Measurements from ENCODE around the gene METTL16.

DNA sequence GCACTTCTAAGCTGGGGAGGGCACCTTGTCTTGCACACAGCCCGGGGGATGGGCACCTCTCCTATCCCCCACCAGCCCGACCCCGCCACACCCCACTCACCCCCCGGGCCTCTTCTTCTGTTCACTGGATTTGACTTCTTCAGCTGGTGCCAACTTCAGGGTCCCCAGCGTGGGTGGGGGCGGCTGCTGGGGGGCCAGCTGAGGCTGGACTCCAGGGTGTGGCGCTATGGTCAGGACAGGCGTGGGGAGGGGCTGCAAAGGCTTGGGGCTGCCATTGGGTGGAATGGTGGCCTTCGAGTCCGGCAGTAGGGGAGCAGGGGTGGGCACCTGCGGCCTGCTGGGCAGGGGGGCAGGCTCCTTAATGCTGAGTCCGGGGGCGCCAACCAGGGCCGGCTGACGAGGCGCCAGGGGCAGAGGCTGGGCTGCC is 116.9 kb downstream of the METTL16 start:
- TF ChIP-seq ZNF565 (CRISPR knock-in tag; conservative IDR thresholded peaks at IDR 0.05; ENCODE audit: low read depth): no peak
- TF ChIP-seq ZFP3 (CRISPR knock-in tag; IDR thresholded peaks at IDR 0.05): no peak
- no peak for TF ChIP-seq TCF4 (CRISPR knock-in tag; IDR thresholded peaks at IDR 0.05; ENCODE audit: borderline replicate concordance)
- TF ChIP-seq RARB (CRISPR knock-in tag; IDR thresholded peaks at IDR 0.05): no peak
- no peak for TF ChIP-seq PATZ1 (CRISPR knock-in tag; IDR thresholded peaks at IDR 0.05; ENCODE audit: borderline replicate concordance)
- no peak for TF ChIP-seq ZC3H10 (CRISPR knock-in tag; IDR thresholded peaks at IDR 0.05)
- TF ChIP-seq ISL1 (CRISPR knock-in tag; IDR thresholded peaks at IDR 0.05): no peak
- TF ChIP-seq ZFP30 (CRISPR knock-in tag; IDR thresholded peaks at IDR 0.05): no peak
